ENCODE measurements around the gene SPATA25.
"Not testable (repeated sequence)": the region's sequence is repeated elsewhere in the genome, so short reads cannot be mapped to it uniquely, and the experiment has no call there.

The SPATA25 gene

DNA sequence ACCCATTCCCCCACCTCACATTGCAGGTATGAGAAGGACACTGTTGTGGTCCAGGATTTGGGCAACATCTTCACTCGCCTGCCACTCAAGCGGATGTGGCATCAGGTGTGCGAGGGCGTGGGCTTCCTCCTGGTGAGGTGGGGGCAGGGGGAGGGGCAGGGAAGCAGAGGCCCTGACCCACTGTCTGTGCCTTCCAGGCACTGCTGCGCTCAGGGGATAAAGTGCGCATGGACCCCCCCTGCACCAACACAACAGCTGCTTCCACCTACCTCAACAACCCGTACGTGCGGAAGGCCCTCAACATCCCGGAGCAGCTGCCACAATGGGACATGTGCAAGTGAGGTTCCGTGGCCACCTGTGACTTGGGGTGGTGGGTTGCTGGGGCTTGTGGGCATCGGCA is 7.4 kb upstream of the SPATA25 start:
- DNase-seq = no peak

DNA sequence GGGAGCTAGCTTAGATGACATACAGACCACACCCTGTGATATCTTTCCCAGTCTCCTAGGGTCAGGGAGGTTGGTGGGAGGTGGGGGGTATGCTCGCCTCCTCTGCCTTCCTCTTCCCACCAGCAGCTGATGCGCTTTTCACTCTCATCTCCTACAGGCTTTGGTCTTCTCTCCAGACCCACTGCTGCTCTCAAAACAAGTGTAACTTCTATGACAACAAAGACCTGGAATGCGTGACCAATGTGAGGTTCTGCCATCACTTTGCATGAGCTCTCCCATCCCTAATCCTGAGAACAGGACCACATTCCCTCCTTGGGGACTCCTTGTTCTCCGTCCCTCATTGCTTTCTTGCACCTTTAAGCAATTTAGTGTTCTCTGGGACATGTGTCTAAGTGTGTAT is 6.4 kb upstream of the SPATA25 start:
- no peak for DNase-seq

DNA sequence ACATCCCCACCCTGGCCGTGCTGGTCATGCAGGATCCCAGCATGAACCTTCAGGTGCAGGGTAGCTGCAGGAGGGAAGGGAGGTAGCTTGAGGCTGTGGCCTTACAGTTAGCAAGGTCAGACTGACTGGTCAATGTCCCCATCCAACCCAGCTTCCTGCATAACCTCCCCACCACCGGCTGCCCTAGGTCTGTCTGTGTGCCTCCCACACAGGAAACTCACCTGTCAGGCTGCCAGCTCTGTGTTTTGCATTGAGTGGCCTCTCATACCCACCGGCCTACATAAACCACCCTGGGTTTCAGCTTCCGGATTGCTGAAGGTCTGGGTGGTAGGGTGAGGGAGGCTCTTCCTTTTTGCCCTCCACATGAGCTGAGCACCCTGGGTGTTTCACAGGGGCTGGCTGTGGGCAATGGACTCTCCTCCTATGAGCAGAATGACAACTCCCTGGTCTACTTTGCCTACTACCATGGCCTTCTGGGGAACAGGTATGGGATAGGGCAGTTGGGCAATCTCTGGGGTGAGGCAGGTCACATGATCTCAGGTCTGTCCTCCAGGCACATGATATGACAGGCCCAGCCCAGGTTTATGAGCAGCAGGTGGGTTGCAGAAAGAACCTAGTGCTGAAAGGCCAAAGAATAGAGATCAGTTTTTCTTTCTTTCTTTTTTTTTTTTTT is 5.5 kb upstream of the SPATA25 start:
- no peak for DNase-seq

DNA sequence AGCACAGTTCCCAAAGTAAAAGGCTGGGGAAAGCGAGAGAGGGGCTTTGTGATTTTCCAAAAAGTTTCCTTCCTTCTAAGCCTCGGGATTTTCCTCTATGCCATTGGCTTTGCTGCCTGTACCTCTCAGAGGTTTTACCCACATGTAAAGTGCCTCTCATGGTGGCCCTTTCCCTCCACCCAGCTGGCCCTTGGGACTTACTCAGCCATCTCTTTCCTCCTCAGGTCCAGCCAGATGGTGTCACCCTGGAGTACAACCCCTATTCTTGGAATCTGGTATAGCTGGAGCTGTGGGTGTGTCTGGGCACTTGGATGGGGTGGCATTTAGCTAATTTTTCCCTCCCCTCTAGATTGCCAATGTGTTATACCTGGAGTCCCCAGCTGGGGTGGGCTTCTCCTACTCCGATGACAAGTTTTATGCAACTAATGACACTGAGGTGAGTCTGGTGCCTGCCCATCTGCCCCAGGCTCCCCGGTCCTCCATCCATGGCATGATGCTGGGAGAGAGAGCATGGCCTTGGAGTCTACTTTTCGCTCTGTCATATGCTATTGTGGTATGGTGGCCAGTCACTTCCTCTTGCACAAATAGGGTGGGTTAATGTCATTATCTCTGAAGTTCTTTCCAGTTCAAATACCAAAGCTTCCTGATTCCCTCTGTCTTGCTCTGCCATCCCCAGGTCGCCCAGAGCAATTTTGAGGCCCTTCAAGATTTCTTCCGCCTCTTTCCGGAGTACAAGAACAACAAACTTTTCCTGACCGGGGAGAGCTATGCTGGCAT is 4.8 kb upstream of the SPATA25 start:
- peak in 2 of 56 donors; percentile 14 to 19 for DNase-seq

DNA sequence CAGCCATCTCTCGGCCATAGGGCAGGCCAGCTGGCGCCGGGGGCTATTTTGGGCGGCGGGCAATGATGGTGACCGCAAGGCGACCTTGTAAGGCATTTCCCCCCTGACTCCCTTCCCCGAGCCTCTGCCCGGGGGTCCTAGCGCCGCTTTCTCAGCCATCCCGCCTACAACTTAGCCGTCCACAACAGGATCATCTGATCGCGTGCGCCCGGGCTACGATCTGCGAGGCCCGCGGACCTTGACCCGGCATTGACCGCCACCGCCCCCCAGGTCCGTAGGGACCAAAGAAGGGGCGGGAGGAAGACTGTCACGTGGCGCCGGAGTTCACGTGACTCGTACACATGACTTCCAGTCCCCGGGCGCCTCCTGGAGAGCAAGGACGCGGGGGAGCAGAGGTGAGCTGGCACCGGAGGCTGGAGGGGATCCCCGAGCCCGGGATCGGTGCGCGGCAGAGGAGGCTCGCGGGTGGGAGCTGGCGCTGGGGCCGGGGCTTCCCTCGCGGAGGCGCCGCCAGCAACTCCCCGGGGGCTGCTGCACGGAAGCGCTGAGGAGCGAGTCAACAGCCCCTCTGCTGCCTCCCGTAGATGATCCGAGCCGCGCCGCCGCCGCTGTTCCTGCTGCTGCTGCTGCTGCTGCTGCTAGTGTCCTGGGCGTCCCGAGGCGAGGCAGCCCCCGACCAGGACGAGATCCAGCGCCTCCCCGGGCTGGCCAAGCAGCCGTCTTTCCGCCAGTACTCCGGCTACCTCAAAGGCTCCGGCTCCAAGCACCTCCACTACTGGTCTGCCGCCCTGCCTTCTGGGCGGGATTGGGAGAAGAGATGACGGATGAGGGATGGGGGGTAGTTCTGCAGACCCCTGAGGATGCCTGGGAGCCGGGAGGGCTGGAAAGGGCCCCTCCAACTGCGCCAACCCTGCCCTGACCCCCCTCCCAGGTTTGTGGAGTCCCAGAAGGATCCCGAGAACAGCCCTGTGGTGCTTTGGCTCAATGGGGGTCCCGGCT is 3.9 kb upstream of the SPATA25 start, which contains the start of the genes CTSA and NEURL2:
TSS of gene CTSA (plus strand) at position 351 of the 999 bp plus-strand sequence. CDS start at position 585, 234 bp downstream.
TSS of gene NEURL2 (minus strand) at position 224 of the 999 bp plus-strand sequence. CDS start at position 7, 217 bp downstream.
- DNase-seq = peak; percentile 41 to 94 (median 82)

DNA sequence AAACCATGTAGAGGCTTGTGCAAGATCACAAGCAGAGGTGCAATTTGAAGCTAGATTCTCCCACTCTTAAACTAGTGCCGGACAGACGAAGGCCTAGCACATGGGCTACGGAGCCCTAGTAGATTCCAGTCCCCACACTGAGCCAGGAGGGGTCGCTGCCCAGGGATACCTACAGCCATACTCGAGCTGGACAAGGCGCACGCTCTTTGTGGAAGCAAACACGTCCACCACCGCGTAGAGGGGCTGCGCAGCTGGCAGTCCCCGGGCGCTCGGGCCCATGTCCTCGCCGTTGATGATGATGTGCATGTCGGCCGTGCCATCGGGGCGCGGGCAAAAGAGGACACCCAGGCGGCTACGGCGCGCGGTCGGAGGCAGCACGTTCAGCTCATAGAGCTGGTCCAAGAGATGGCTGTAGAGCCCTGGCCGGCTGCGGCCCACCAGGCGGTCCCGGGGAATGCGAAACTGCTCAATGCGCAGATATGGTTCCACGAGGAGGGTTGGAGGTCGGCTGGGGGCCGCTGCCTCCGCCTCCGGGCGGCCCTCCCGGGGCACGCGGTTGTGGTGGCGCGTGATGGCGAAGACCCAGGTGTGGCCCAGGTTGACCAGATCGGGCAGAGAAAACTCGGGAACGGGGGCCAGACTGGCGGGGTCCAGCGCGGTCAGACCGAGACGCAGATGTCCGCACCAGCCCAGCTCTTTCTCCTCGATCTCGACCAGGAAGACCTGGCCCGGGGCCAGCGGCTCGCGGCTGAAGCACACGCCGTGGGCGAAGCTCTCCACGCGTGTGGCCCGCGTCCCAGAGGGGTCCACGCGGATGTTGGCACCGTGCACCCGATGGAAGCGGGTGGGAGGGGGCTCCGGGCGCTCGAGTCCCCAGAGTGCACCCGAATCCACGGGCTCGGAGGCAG is 2.9 kb upstream of the SPATA25 start:
- DNase-seq = peak in 52 of 56 donors; percentile 14 to 76 (median 46)

DNA sequence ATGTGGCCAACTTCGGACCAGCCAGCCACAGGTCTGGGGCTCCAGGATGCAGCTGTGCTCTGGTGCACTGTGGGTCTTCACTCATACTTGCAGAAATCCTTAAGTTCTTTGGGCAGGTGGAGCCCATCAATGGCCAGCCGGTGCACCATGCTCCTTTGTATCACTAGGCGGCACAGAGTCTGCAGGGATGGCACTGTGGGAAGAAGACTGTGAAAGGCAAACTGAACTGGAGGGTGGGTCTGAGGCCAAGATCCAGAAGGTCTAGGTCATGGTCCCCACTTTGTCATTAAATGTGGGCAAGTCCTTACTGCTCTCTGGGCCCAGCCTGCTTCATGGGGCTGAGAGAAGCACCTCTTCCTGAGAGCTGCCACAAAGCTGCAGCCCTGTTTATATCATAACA is 1.3 kb upstream of the SPATA25 start:
- DNase-seq = no peak

DNA sequence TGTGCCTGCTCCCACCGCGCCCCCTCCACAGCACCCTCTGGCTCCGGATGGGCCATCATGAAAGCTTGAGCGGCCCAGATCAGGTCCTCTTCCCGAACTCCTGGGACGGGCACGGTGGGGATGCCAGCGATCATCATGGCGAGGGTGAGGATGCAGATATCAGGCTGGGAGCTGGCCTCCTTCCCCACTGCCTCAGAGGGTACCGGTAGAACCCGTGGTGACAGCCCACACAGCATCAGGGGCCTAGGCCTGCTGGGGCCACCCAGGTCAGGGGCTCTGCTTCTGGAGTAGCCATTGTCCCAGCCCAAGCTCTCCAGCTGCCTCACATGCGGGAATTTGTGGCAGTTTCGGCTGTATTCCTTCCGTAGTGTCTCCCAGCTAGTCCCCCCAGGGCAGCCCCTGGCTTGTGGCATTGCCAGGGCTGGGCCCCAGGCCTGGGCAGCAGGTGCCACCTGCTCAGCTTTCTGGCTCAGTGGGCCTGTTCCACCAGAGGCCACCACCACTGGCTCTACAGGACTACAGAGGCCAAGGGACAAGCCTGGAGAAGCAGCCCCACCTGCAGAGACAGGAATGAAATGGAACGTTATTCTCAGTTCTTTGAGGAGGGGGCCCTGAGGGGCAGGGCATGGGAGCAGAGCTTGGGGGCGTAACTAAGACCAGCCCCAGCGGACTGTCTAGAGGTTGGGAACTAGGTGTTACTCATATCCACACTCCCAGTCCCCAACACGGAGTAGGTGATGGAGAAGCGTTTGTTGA is 654 bp downstream of the SPATA25 start:
- no peak for DNase-seq

DNA sequence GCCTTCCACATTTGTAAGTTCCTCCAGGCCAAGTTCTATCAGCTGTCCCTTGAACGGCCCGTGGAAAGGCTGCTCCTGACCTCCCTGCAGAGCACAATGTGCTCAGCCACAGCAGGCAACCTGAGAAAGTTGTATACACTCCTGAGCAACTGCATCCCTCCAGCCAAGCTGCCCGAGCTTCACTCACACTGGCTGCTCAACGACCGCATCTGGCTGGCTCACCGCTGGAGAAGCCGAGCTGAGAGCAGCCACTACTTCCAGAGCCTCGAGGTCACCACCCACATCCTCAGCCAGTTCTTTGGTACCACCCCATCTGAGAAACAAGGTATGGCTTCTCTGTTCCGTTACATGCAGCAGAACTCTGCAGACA is 4.3 kb downstream of the SPATA25 start:
- DNase-seq = no peak

DNA sequence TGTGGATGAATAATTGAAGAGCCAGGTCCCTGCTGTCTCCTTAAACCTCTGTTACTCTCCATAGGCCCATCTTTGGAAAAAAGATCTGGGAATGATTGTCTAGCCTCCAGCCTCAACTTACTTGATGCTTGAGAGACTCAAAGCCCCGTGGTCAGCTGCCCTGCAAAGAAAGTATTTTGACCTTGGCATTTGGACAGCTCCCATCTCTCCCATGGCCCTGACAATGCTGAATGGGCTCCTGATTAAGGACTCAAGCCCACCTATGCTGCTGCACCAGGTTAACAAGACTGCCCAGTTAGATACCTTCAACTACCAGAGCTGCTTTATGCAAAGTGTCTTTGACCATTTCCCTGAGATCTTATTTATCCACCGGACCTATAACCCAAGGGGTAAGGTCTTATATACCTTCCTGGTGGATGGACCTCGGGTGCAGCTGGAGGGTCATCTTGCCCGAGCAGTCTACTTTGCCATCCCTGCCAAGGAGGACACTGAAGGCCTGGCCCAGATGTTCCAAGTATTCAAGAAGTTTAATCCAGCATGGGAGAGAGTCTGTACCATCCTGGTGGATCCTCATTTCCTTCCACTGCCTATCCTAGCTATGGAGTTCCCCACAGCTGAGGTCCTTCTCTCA is 4.8 kb downstream of the SPATA25 start:
- DNase-seq = no peak

DNA sequence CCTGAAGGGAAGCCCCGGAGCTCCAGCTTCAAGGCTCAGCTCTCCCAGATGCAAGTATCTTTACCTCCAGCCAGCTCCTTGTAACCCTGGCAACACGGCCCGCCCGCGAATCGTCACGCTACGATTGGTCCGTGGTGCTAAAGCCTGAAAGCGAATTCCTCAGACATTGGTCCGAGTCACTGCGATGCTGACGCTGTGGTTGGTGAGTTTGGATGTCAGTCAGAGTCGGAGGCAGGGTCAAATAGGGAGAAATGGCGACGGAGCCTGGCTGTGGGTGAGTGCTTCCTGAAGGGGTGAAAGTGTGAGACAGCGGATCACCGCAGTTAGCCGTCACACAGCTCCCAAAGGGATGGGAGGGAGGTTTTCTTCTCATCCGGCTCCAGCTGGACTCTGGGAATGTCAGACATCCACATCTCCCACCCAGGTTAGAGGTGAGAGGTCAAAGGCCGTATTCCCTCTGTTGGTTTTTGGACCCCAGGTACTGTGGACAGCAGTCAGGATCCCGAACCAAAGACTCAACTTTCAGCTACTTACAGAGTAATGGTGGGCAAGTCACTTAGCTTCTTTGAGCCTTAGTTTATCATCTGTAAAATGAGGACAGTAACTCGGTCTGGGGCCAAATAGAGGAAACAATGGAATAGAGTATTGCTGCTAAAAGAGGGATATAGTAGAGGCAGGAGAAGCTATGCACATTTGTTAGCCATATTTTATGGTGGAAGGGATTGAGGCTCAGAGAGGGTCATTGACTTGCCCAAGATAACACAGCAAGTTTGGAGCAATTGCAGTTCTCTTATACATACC is 6.2 kb downstream of the SPATA25 start, which contains the start of gene ZSWIM1:
TSS of gene ZSWIM1 (plus strand) at position 240 of the 801 bp plus-strand sequence. CDS start 1,366 bp downstream, outside the sequence.
- peak; percentile 53 to 100 (median 97) for DNase-seq

DNA sequence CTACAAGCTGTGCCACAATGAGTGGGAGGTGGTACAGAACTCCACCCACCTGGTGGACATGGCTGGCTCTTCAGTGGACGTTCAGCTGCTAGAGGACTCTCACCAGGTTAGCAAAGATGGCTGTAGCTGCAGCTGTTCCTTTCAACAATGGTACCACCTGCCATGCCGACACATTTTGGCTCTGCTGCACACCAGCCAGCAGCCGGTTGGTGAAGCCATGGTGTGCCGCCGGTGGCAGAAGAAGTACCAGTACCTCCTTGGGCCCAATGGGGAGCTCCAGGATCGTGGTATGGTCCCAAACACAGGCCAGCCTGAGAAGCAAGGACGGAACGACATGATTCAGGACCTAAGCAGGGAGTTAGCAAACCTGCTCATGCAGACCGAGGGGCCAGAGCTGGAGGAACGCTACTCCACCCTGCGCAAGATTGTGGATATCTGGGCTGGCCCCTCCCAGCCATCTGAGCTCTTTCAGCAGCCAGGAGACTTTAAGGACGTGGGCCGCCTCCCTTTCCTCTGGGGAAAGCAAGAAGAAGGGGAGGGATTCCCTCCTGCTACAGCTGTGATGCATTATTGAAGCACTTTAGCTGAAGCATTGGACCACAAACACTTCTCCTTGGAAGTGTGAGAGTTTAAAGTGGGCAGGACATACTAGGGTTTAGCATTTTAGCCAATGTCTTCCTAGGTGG is 9.2 kb downstream of the SPATA25 start:
- no peak for DNase-seq

DNA sequence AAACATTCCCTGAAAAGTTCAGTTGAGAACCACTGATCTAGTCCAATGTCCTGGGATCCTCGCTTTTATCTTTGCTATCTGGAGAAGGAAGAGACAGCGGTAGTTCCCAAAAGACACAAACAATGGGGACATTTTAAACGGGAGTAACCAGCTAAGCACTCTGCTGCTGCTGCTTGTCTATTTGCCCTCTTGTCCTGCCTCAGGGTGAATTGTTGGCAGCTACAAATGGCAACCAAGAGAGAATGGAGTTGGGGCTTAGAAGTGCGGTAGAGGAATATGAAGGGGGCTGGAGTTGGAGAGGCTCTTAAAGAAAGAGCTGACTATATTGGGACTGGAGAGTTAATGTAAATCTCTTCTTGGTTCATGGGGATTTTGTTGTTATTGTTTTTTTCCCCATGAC is 12.8 kb downstream of the SPATA25 start:
- no peak for DNase-seq

DNA sequence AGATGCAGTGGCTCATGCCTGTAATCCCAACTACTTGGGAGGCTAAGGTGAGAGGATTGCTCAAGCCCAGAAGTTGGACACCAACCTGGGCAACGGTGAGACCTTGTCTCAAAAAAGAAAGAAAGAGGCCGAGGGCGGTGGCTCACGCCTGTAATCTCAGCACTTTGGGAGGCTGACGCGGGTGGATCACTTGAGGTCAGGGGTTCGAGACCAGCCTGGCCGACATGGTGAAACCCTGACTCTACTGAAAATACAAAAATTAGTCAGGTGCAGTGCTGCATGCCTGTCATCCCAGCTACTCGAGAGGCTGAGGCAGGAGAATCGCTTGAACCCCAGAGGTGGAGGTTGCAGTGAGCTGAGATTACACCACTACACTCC is 13.3 kb downstream of the SPATA25 start:
- not testable (repeated sequence) for DNase-seq

DNA sequence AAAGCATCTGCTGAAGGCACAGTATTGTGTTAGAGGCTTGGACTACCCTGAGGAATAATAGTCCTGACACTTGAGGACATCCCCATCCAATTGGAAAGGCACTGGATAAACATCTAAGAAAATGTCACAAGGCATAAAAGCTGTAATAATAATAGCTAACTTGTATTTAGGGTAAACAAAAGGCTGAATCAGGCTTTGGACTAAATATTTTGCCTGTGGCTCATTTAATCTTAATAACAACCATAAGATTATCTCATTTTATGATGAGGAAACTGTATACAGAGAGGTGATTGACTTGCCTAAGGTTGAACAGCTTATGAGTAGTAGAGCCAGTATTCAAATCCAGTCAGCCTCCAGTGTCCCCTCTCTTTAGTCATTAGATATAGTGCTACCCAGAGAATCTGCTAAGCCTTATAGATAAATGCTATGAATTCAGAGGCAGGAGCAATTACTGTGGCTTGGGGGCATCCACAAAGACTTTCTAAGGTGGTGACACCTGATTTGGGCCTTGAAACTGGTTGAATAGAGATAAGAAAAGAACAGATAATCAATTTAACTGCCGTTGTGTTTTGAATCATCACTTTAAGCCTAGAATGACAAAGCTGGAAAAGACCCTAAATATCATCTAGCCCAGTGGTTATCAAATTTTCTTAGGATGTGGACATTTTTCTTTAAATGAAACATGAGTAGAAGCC is 13.9 kb downstream of the SPATA25 start:
- DNase-seq = no peak

DNA sequence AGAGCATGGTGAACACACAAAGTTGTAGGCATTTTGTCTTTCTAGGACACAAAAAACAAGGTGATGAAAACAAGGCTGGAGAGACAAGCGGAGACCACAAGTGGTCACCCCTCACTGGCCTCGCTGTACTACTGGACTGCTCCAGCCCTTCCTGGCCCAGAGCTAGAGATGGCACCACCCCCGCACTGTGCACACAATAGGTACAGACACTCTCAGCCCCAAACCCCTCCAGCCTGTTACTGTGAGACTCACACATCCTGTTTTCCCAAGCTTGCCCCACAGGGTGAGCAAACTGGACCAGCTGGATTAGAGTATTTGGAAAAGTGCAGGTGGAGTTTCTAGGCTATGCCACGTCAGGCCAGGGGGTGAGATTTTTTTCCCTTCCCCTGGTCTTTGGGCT is 14.8 kb downstream of the SPATA25 start:
- no peak for DNase-seq

DNA sequence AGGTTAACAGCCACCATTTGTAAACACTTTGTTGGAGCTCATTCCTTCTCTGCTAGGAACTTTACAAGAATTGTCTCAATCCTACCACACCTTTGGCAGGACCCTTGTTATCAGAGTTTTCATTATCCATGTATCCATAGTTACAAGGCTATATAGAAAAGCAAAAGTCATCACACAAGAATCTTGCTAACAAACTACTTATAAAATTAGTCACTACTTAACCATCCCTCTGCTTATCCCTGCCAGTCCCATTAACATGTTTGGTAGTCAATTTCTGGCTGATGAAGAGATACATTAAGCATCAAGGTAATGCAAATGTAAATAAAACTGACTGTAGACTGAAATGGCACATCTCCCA is 19.6 kb downstream of the SPATA25 start:
- no peak for DNase-seq
